PFSK-1 (cell line): ENCODE data around the gene ABCC1.

Experiments used
- FOXP2 ChIP-seq: optimal IDR thresholded peaks from 2 replicates; pipeline ENCODE3; 2011; ENCODE audit warnings: borderline replicate concordance, control low read depth, inconsistent platforms; ENCODE audit not compliant: insufficient read depth; ENCODE audit errors: extremely low read length, extremely low read depth
- POLR2AphosphoS5 ChIP-seq: IDR thresholded peaks from 2 replicates; pipeline ENCODE4 v1.6.1; 2012; ENCODE audit warnings: low read depth, mild to moderate bottlenecking, control low read depth, low read length, moderate library complexity
- REST ChIP-seq, 2 experiments: IDR thresholded peaks; 2 replicates each; pipeline versions ENCODE4 v1.6.1 to v1.8.0; 2011 to 2012; ENCODE audit warnings: low read depth in 2 of 2, low read length in 2 of 2, control low read depth in 1 of 2, inconsistent platforms in 1 of 2, mild to moderate bottlenecking in 1 of 2, moderate library complexity in 1 of 2; ENCODE audit not compliant: insufficient read depth in 1 of 2
- SIN3A ChIP-seq: IDR thresholded peaks from 2 replicates; pipeline ENCODE4 v1.6.1; 2012; ENCODE audit warnings: mild to moderate bottlenecking, low read length, moderate library complexity, borderline replicate concordance; ENCODE audit not compliant: insufficient read depth
- TAF1 ChIP-seq: IDR thresholded peaks from 2 replicates; pipeline ENCODE4 v1.6.1; 2012; ENCODE audit warnings: low read length, control low read depth, borderline replicate concordance; ENCODE audit not compliant: insufficient read depth

GRCh38 chr16:15961060-15961511 is 11.7 kb downstream of the ABCC1 start:
- TF ChIP-seq REST (IDR thresholded peaks at IDR 0.05; ENCODE audit: insufficient read depth in 1 of 2, low read depth in 2 of 2, low read length in 2 of 2) (no peak), POLR2AphosphoS5 (no peak), FOXP2 (no peak), TAF1 (no peak), SIN3A (no peak)
